ENCODE results near the gene EBLN1.

GRCh38 chr10:22193945-22194344 is 23.9 kb downstream of the EBLN1 start:
- TF ChIP-seq CTCF (IDR thresholded peaks at IDR 0.05; ENCODE audit: insufficient read depth, low read length) (no peak), POLR2AphosphoS5 (IDR thresholded peaks at IDR 0.05; ENCODE audit: low read depth) (no peak), SPI1 (IDR thresholded peaks at IDR 0.05; ENCODE audit: borderline replicate concordance, low read depth) (no peak), REST (IDR thresholded peaks at IDR 0.05; ENCODE audit: insufficient replicate concordance, low read depth) (no peak), GABPA (IDR thresholded peaks at IDR 0.05; ENCODE audit: low read depth) (no peak)
